Adrenal gland (tissue), 12 donors: Measurements from ENCODE around the gene LCK. TPM values are rescaled to one million over a fixed set of nuclear protein-coding genes. Genes with fewer than 3 reads are reported as not detected.

Source experiments
- DNase-seq, 7 donors: peaks; one replicate each; pipeline ENCODE4 v3.0.0-alpha.2; 2019 to 2020
- H3K27ac ChIP-seq, 5 donors: fragments of 200-600 bp; sonication (generic) in 4 of 5; 1 replicate in 3 of 5; 2 replicates in 2 of 5; pipeline versions ENCODE4 v1.5.1 to v1.8.0; 2016 to 2020; ENCODE audit warnings: mild to moderate bottlenecking in 1 of 5
- H3K27me3 ChIP-seq: fragments of 200-600 bp; 2 replicates; pipeline ENCODE4 v1.8.0; 2021
- H3K36me3 ChIP-seq, 2 donors: fragments of 200-600 bp; replicated peaks in 1 of 2; 1 replicate in 1 of 2; 2 replicates in 1 of 2; pipeline versions ENCODE4 v1.5.1 to v1.8.0; 2018 to 2022
- H3K4me1 ChIP-seq, 2 donors: fragments of 200-600 bp; replicated peaks in 1 of 2; 1 replicate in 1 of 2; 2 replicates in 1 of 2; pipeline versions ENCODE4 v1.5.1 to v1.8.0; 2018 to 2021
- H3K4me3 ChIP-seq, 4 donors: fragments of 200-600 bp; sonication (generic) in 3 of 4; one replicate each; pipeline ENCODE4 v1.5.1; 2016 to 2018
- H3K9me3 ChIP-seq, 3 donors: fragments of 200-600 bp; sonication (generic) in 1 of 3; replicated peaks in 1 of 3; 1 replicate in 2 of 3; 2 replicates in 1 of 3; pipeline versions ENCODE4 v1.5.1 to v1.8.0; 2016 to 2021
- CTCF ChIP-seq, 6 experiments: fragments of 450-650 bp in 4 of 6; fragments of 200-600 bp in 2 of 6; sonication (generic) in 1 of 6; IDR thresholded peaks; 1 replicate in 5 of 6; 2 replicates in 1 of 6; pipeline versions ENCODE4 v1.5.1 to v1.8.0; 2016 to 2021; ENCODE audit warnings: antibody characterized with exemption in 6 of 6, mild to moderate bottlenecking in 2 of 6, moderate library complexity in 1 of 6
- POLR2A ChIP-seq, 2 donors: fragments of 450-650 bp; IDR thresholded peaks; one replicate each; pipeline ENCODE4 v1.6.1; 2017; ENCODE audit warnings: antibody characterized with exemption in 2 of 2, mild to moderate bottlenecking in 2 of 2, moderate library complexity in 1 of 2
- WGBS, 4 donors: extraction: QIAGEN DNeasy Blood & Tissue Kit in 2 of 4; methylation state at CpG; one replicate each; pipeline versions ENCODE4 v1.1.5 to v1.1.7; 2013 to 2017; 5-methylcytosine and 5-hydroxymethylcytosine counted together
- intact Hi-C, 2 donors: fragments of 100-400 bp; cut with DNase I; formaldehyde crosslinking; loops; one replicate each; pipeline versions ENCODE4 v1.14.1 to v1.15.0; 2022 to 2023
- polyA plus RNA-seq, 3 donors: library from polyadenylated mRNA; stranded (reverse); fragments of 200-250 nt in 2 of 3; fragments of 350-450 nt in 1 of 3; fragmentation: Illumina TruSeq in 1 of 3; extraction: RNeasy Lipid Tissue Mini Kit (QIAGEN cat#74804) in 1 of 3; gene quantifications; one replicate each; pipeline ENCODE4 v1.2.3, GENCODE V29; 2013 to 2014
- total RNA-seq, 9 donors: library from RNA; depleted of rRNA in 4 of 9; stranded (reverse); fragments of >200 nt in 4 of 9; fragments of 120-200 nt in 1 of 9; fragmentation: NEBNext Ultra II Directional in 1 of 9; extraction: Animal tissue kit (Norgen Biotek cat#: 25700) in 1 of 9; gene quantifications; one replicate each; pipeline versions ENCODE4 v1.1.0 to v1.2.4, GENCODE V29; 2013 to 2023
- donor health status: healthy with polysubstance abuse.
- donor health status: Bipolar disorder and iron deficiency.
- donor health status: DM: yes; HTN: yes; CAD: no.
- donor health status: DM: no; HTN: no; CAD: no.
- donor health status: DM: no; HTN: no; CAD: no.
- donor health status: DM: yes; HTN: yes; CAD: no.

The LCK gene
- total and polyA plus RNA-seq, 12 donors: 0.30 to 2.9 (median 1.8) TPM

GRCh38 chr1:32303358-32303757 is 52.3 kb downstream of the LCK start:
- Histone ChIP-seq H3K4me1 (peaks cover 0 to 16% of the 10 kb centered on the region in 2 donors), H3K9me3 (no peaks in the 10 kb centered on the region), H3K36me3 (peaks cover 0 to 32% of the 10 kb centered on the region in 2 donors), H3K27me3 (no peaks in the 10 kb centered on the region), H3K4me3 (no peak overlapping the region), H3K27ac (peak overlapping the region in 1 of 5 donors; percentile 17)
- TF ChIP-seq POLR2A (IDR thresholded peaks at IDR 0.05) (no peak), CTCF (IDR thresholded peaks at IDR 0.05) (no peak)
- DNase-seq: no peak
- intact Hi-C loops: no loop called here
- 94 to 98% (median 97%) methylated on average over 3 of the region's 3 CpGs for WGBS, 4 donors

GRCh38 chr1:32303997-32304622 is 53.0 kb downstream of the LCK start:
- intact Hi-C loops: no loop called here
- TF ChIP-seq CTCF (IDR thresholded peaks at IDR 0.05) (no peak), POLR2A (IDR thresholded peaks at IDR 0.05) (no peak)
- H3K9me3 ChIP-seq: no peaks in the 10 kb centered on the region
- no peak overlapping the region for H3K4me3 ChIP-seq
- H3K4me1 ChIP-seq: peaks cover 4 to 22% of the 10 kb centered on the region in 2 donors
- DNase-seq: peak in 2 of 7 donors; percentile 13 to 14
- H3K27me3 ChIP-seq: no peaks in the 10 kb centered on the region
- peaks cover 0 to 32% of the 10 kb centered on the region in 2 donors for H3K36me3 ChIP-seq
- peak overlapping the region in 2 of 5 donors; percentile 17 to 50 for H3K27ac ChIP-seq
- 45 to 55% (median 49%) methylated on average over 3 of the region's 3 CpGs for WGBS, 4 donors

- H3K9me3 ChIP-seq: no peaks in the 10 kb centered on the region
- TF ChIP-seq CTCF (IDR thresholded peaks at IDR 0.05): no peak
- TF ChIP-seq POLR2A (IDR thresholded peaks at IDR 0.05): no peak
- peaks cover 0 to 32% of the 10 kb centered on the region in 2 donors for H3K36me3 ChIP-seq
- no peak overlapping the region for H3K4me3 ChIP-seq
- H3K27me3 ChIP-seq: no peaks in the 10 kb centered on the region
- no peak overlapping the region for H3K27ac ChIP-seq
- no peak for DNase-seq
- intact Hi-C loops: no loop called here
- H3K4me1 ChIP-seq: peaks cover 6 to 32% of the 10 kb centered on the region in 2 donors
- 93 to 100% (median 97%) methylated on average over 2 of the region's 2 CpGs for WGBS, 4 donors
These were observed 54.2 kb downstream of the LCK start for GRCh38 chr1:32305310-32305709.

GRCh38 chr1:32307324-32307723 is 56.3 kb downstream of the LCK start:
- DNase-seq: no peak
- intact Hi-C loops: no loop called here
- Histone ChIP-seq H3K36me3 (peaks cover 0 to 32% of the 10 kb centered on the region in 2 donors), H3K27ac (peak overlapping the region in 1 of 5 donors; percentile 17), H3K27me3 (no peaks in the 10 kb centered on the region), H3K4me3 (no peak overlapping the region), H3K9me3 (no peaks in the 10 kb centered on the region), H3K4me1 (peaks cover 6 to 40% of the 10 kb centered on the region in 2 donors)
- TF ChIP-seq POLR2A (IDR thresholded peaks at IDR 0.05): no peak
- no peak for TF ChIP-seq CTCF (IDR thresholded peaks at IDR 0.05)
- 48 to 58% (median 49%) methylated on average over 2 of the region's 2 CpGs for WGBS, 4 donors
